SIG-M5 treated with dmso at 0.1 percent for 504 hours (cell line): Measurements from ENCODE around the gene RHBDF1.
A peak's percentile ranks its signal among the peaks of the same experiment; 100 is the strongest.
"Not testable (repeated sequence)": the region's sequence is repeated elsewhere in the genome, so short reads cannot be mapped to it uniquely, and the experiment has no call there.

Experiments
- DNase-seq: peaks from one replicate; lab custom pipeline; 2025; ENCODE audit not compliant: unreplicated experiment; lab: John Stamatoyannopoulos, UW

The RHBDF1 gene

GRCh38 chr16:60929-61878 lies 11.2 kb downstream of the RHBDF1 start:
- no peak for DNase-seq

GRCh38 chr16:60166-60565 lies 12.3 kb downstream of the RHBDF1 start:
- no peak for DNase-seq

- no peak for DNase-seq
Measured at GRCh38 chr16:59440-60059, 12.9 kb downstream of the RHBDF1 start.

GRCh38 chr16:58491-59439 lies 13.7 kb downstream of the RHBDF1 start:
- no peak for DNase-seq

- DNase-seq = no peak
Measured at GRCh38 chr16:57711-58110, 14.7 kb downstream of the RHBDF1 start.

- DNase-seq = no peak
Measured at GRCh38 chr16:56231-56927, 16.1 kb downstream of the RHBDF1 start.

GRCh38 chr16:55571-56136 lies 16.8 kb downstream of the RHBDF1 start:
- DNase-seq = no peak

- DNase-seq = no peak
Measured at GRCh38 chr16:54237-54581, 18.2 kb downstream of the RHBDF1 start.

- DNase-seq = peak; percentile 96
Measured at GRCh38 chr16:53346-54236, 18.8 kb downstream of the RHBDF1 start, which contains the start of the genes POLR3K and SNRNP25. Gene POLR3K, minus strand, starts transcription at chr16:53608. Its CDS starts 22 bp downstream, at chr16:53586. Gene SNRNP25, plus strand, starts transcription at chr16:53828. Its CDS starts 189 bp downstream, at chr16:54017.

GRCh38 chr16:50769-51591 lies 21.5 kb downstream of the RHBDF1 start:
- no peak for DNase-seq

GRCh38 chr16:47234-47633 lies 25.2 kb downstream of the RHBDF1 start:
- DNase-seq = no peak

GRCh38 chr16:46510-46909 lies 25.9 kb downstream of the RHBDF1 start:
- not testable (repeated sequence) for DNase-seq

GRCh38 chr16:45454-45853 lies 27.0 kb downstream of the RHBDF1 start:
- no peak for DNase-seq

GRCh38 chr16:44655-45054 lies 27.8 kb downstream of the RHBDF1 start:
- no peak for DNase-seq

GRCh38 chr16:43294-43693 lies 29.1 kb downstream of the RHBDF1 start:
- no peak for DNase-seq

- DNase-seq = no peak
Measured at GRCh38 chr16:42691-43090, 29.7 kb downstream of the RHBDF1 start.

- DNase-seq = no peak
Measured at GRCh38 chr16:42069-42457, 30.4 kb downstream of the RHBDF1 start.

- DNase-seq = no peak
Measured at GRCh38 chr16:41439-42068, 30.9 kb downstream of the RHBDF1 start.
